Testis (tissue), 2 donors: ENCODE data around the gene TCTN3.

Experiments used
- POLR2A ChIP-seq: fragments of 450-650 bp; IDR thresholded peaks from one replicate; pipeline ENCODE4 v1.6.1; 2017; ENCODE audit warnings: antibody characterized with exemption, mild to moderate bottlenecking, moderate library complexity
- TF ChIP-seq, protein P1 (sequence below), 3 experiments: fragments of 450-650 bp in 2 of 3; fragments of 200-600 bp in 1 of 3; sonication (generic) in 1 of 3; IDR thresholded peaks; one replicate each; pipeline ENCODE4 v1.5.1; 2016 to 2019; ENCODE audit warnings: antibody characterized with exemption in 3 of 3, mild to moderate bottlenecking in 2 of 3, moderate library complexity in 1 of 3

DNA sequence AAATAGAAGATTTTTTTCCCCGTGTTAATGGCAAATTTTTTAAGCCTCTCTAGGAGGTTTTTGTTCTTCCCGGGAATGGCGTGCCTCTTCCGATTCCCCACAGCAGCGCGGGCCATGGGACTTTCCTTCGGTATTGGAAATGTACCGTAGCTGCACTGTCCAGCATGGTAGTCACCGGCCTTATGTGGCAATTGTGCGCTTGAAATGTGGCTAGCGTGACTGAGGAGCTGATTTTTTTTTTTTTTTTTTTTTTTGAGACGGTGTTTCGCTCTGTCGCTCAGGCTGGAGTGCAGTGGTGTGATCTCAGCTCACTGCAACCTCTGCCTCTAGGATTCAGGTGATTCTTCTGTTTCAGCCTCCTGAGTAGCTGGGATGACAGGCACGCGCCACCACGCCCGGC, 938 bp upstream of the TCTN3 start:
- TF ChIP-seq POLR2A = no peak
- TF ChIP-seq, protein P1, sequence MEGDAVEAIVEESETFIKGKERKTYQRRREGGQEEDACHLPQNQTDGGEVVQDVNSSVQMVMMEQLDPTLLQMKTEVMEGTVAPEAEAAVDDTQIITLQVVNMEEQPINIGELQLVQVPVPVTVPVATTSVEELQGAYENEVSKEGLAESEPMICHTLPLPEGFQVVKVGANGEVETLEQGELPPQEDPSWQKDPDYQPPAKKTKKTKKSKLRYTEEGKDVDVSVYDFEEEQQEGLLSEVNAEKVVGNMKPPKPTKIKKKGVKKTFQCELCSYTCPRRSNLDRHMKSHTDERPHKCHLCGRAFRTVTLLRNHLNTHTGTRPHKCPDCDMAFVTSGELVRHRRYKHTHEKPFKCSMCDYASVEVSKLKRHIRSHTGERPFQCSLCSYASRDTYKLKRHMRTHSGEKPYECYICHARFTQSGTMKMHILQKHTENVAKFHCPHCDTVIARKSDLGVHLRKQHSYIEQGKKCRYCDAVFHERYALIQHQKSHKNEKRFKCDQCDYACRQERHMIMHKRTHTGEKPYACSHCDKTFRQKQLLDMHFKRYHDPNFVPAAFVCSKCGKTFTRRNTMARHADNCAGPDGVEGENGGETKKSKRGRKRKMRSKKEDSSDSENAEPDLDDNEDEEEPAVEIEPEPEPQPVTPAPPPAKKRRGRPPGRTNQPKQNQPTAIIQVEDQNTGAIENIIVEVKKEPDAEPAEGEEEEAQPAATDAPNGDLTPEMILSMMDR (IDR thresholded peaks at IDR 0.05) = no peak
